Tibial nerve (tissue), 4 donors: Measurements from ENCODE around the gene TUBGCP6.

Experiments
- EP300 ChIP-seq, 2 donors: sonication (generic); formaldehyde crosslinking; IDR thresholded peaks; one replicate each; pipeline ENCODE4 v1.6.1; 2017; ENCODE audit warnings: antibody characterized with exemption in 2 of 2, mild to moderate bottlenecking in 1 of 2
- POLR2A ChIP-seq, 2 donors: fragments of 450-650 bp; IDR thresholded peaks; one replicate each; pipeline ENCODE4 v1.6.1; 2017; ENCODE audit warnings: antibody characterized with exemption in 2 of 2, mild to moderate bottlenecking in 2 of 2, moderate library complexity in 2 of 2
- TF ChIP-seq, protein P1 (sequence below), 5 experiments: fragments of 200-600 bp in 3 of 5; fragments of 450-650 bp in 2 of 5; sonication (generic) in 3 of 5; IDR thresholded peaks; one replicate each; pipeline ENCODE4 v1.5.1; 2016 to 2019; ENCODE audit warnings: antibody characterized with exemption in 5 of 5, mild to moderate bottlenecking in 3 of 5, moderate library complexity in 2 of 5

DNA sequence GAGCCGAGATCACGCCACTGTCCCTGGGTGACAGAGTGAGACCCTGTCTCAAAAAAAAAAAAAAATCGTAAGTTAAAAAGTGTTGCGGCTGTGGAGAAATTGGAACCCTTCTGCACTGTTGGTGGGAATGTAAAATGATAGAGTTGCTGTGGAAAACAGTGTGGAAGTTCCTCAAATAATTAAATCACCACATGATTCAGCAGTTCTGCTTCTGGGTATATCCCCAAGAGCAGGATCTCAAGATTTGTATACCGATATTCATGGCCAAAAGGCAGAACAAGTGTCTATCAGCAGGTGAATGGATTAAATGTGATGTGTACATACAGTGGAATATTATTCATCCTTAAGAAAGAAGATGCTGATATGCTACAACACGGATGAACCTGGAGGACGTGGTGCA, 40.3 kb downstream of the TUBGCP6 start:
- no peak for TF ChIP-seq EP300 (IDR thresholded peaks at IDR 0.05)
- TF ChIP-seq, protein P1, sequence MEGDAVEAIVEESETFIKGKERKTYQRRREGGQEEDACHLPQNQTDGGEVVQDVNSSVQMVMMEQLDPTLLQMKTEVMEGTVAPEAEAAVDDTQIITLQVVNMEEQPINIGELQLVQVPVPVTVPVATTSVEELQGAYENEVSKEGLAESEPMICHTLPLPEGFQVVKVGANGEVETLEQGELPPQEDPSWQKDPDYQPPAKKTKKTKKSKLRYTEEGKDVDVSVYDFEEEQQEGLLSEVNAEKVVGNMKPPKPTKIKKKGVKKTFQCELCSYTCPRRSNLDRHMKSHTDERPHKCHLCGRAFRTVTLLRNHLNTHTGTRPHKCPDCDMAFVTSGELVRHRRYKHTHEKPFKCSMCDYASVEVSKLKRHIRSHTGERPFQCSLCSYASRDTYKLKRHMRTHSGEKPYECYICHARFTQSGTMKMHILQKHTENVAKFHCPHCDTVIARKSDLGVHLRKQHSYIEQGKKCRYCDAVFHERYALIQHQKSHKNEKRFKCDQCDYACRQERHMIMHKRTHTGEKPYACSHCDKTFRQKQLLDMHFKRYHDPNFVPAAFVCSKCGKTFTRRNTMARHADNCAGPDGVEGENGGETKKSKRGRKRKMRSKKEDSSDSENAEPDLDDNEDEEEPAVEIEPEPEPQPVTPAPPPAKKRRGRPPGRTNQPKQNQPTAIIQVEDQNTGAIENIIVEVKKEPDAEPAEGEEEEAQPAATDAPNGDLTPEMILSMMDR (IDR thresholded peaks at IDR 0.05): no peak
- no peak for TF ChIP-seq POLR2A (IDR thresholded peaks at IDR 0.05)
